GM18502 (cell line): ENCODE data around the gene PTPN11.
"Not testable (repeated sequence)": the region's sequence is repeated elsewhere in the genome, so short reads cannot be mapped to it uniquely, and the experiment has no call there.

Source experiments
- ATAC-seq: cut with Tn5 transposase; IDR thresholded peaks from one replicate; pipeline ENCODE4 v1.9.1; 2021; ENCODE audit warnings: mild to moderate bottlenecking; ENCODE audit not compliant: unreplicated experiment, poor library complexity

PTPN11 gene

GRCh38 chr12:112408621-112409020, 10.1 kb upstream of the PTPN11 start:
- ATAC-seq: peak; percentile 19

GRCh38 chr12:112409064-112409905, 9.5 kb upstream of the PTPN11 start, which contains the start of gene RPL6:
Gene RPL6, minus strand, starts transcription at chr12:112409605. Its CDS starts 949 bp downstream, at chr12:112408656.
- ATAC-seq: peak; percentile 79

- no peak for ATAC-seq
Measured at GRCh38 chr12:112409906-112410244, 8.9 kb upstream of the PTPN11 start.

GRCh38 chr12:112413855-112414625, 4.7 kb upstream of the PTPN11 start:
- ATAC-seq: no peak

GRCh38 chr12:112415457-112415856, 3.3 kb upstream of the PTPN11 start:
- ATAC-seq: not testable (repeated sequence)

- ATAC-seq: no peak
Measured at GRCh38 chr12:112418273-112418607, 507 bp upstream of the PTPN11 start.

GRCh38 chr12:112419297-112420133, 768 bp downstream of the PTPN11 start:
- ATAC-seq: no peak

GRCh38 chr12:112420740-112421139, 2.0 kb downstream of the PTPN11 start:
- no peak for ATAC-seq

GRCh38 chr12:112421363-112421762, 2.6 kb downstream of the PTPN11 start:
- no peak for ATAC-seq

- no peak for ATAC-seq
Measured at GRCh38 chr12:112422531-112422930, 3.8 kb downstream of the PTPN11 start.

GRCh38 chr12:112424126-112424525, 5.4 kb downstream of the PTPN11 start:
- ATAC-seq: no peak

- ATAC-seq: no peak
Measured at GRCh38 chr12:112425582-112426382, 7.0 kb downstream of the PTPN11 start.

- no peak for ATAC-seq
Measured at GRCh38 chr12:112427760-112428159, 9.0 kb downstream of the PTPN11 start.

GRCh38 chr12:112430929-112431328, 12.2 kb downstream of the PTPN11 start:
- ATAC-seq: no peak

GRCh38 chr12:112431965-112432364, 13.2 kb downstream of the PTPN11 start:
- ATAC-seq: no peak

GRCh38 chr12:112433551-112433950, 14.8 kb downstream of the PTPN11 start:
- ATAC-seq: no peak

- not testable (repeated sequence) for ATAC-seq
Measured at GRCh38 chr12:112438645-112439044, 19.9 kb downstream of the PTPN11 start.

GRCh38 chr12:112439769-112440168, 21.0 kb downstream of the PTPN11 start:
- no peak for ATAC-seq

- ATAC-seq: not testable (repeated sequence)
Measured at GRCh38 chr12:112440653-112441052, 21.9 kb downstream of the PTPN11 start.

GRCh38 chr12:112443916-112444315, 25.2 kb downstream of the PTPN11 start:
- ATAC-seq: no peak
